K562 (cell line): ENCODE results near the gene MTLN. TPM values are rescaled to one million over a fixed set of nuclear protein-coding genes. Genes with fewer than 3 reads are reported as not detected.

Experiments used
- BDP1 ChIP-seq: IDR thresholded peaks from 3 replicates; pipeline ENCODE4 v1.6.1; 2011; ENCODE audit not compliant: insufficient read length, insufficient read depth
- CHCHD3 ChIP-seq: fragments of 250-450 bp; sonication (Bioruptor Pico); IDR thresholded peaks from 2 replicates; pipeline ENCODE4 v2.1.2; 2022; ENCODE audit warnings: mild to moderate bottlenecking
- CSDE1 ChIP-seq, 2 experiments: fragments of 450-650 bp; IDR thresholded peaks; 2 replicates each; pipeline ENCODE4 v1.6.1; 2016; ENCODE audit warnings: mild to moderate bottlenecking in 1 of 2
- DIDO1 ChIP-seq: fragments of 450-650 bp; IDR thresholded peaks from 2 replicates; pipeline ENCODE4 v1.6.1; 2016; ENCODE audit warnings: low read depth, missing biosample characterization, missing genetic modification characterization
- GABPA ChIP-seq: fragments of 200-800 bp; sonication (Bioruptor generic); conservative IDR thresholded peaks from 2 replicates; pipeline ENCODE4 v1.6.1; 2016; ENCODE audit warnings: low read depth, missing genetic modification characterization, missing compliant biosample characterization
- HCFC1 ChIP-seq: IDR thresholded peaks from 2 replicates; pipeline ENCODE4 v1.6.1; 2012; ENCODE audit warnings: low read depth, low read length, improper control_type of control experiment
- HMG20B ChIP-seq: fragments of 250-450 bp; sonication (Bioruptor Pico); IDR thresholded peaks from 2 replicates; pipeline ENCODE4 v1.5.0; 2021; ENCODE audit warnings: mild to moderate bottlenecking
- HMGN3 ChIP-seq: IDR thresholded peaks from 2 replicates; pipeline ENCODE4 v1.6.1; 2011; ENCODE audit warnings: borderline replicate concordance, low read depth, mild to moderate bottlenecking, mixed read lengths, low read length; ENCODE audit not compliant: insufficient read length; ENCODE audit errors: extremely low read depth
- MAZ ChIP-seq, 2 experiments: fragments of 450-650 bp in 1 of 2; sonication (generic) in 1 of 2; formaldehyde crosslinking; IDR thresholded peaks in 1 of 2; conservative IDR thresholded peaks in 1 of 2; 2 replicates each; pipeline versions ENCODE4 v1.4.0 to v1.5.0; 2020; ENCODE audit warnings: mild to moderate bottlenecking in 1 of 2, missing genetic modification reagents in 1 of 2
- POLR2B ChIP-seq: fragments of 450-650 bp; IDR thresholded peaks from 2 replicates; pipeline ENCODE4 v1.6.1; 2018; ENCODE audit warnings: low read depth; ENCODE audit not compliant: partially characterized antibody
- polyA plus RNA-seq, 8 experiments: library from polyadenylated mRNA; depleted of rRNA in 4 of 8; stranded (reverse) in 5 of 8; unstranded in 3 of 8; fragments of >200 nt; fragmentation: Nextera tagmentation in 2 of 8; fragmentation: Illumina TruSeq in 1 of 8; extraction: Ambion mirVana in 2 of 8; extraction: Trizol in 1 of 8; gene quantifications; 2 replicates each; pipeline versions ENCODE4 v1.2.1 to v1.2.3, GENCODE V29; 2011 to 2014; ENCODE audit warnings: inconsistent platforms in 1 of 8, missing spikeins in 1 of 8
- total RNA-seq, 7 experiments: library from RNA; depleted of rRNA in 6 of 7; stranded (reverse); fragments of >200 nt in 6 of 7; fragmentation: Illumina TruSeq in 2 of 7; extraction: Trizol in 2 of 7; gene quantifications; 2 replicates each; pipeline versions ENCODE4 v1.2.1 to v1.2.3, GENCODE V29; 2011 to 2021; ENCODE audit warnings: low replicate concordance in 1 of 7
- TF ChIP-seq, protein P1 (sequence below): sonication (generic); formaldehyde crosslinking; IDR thresholded peaks from 2 replicates; pipeline ENCODE4 v1.8.0; 2022; ENCODE audit warnings: mild to moderate bottlenecking, missing genetic modification reagents
- TF ChIP-seq, protein P2 (sequence below): fragments of 250-450 bp; sonication (Bioruptor Pico); IDR thresholded peaks from 2 replicates; pipeline ENCODE4 v1.4.0; 2020

The MTLN gene
- total and polyA plus RNA-seq, 9 of the 15 experiments (the other 6 are each of a cell fraction or from before 2014, with no cell fraction given), result 7.3 to 129 (median 39.4) TPM

DNA sequence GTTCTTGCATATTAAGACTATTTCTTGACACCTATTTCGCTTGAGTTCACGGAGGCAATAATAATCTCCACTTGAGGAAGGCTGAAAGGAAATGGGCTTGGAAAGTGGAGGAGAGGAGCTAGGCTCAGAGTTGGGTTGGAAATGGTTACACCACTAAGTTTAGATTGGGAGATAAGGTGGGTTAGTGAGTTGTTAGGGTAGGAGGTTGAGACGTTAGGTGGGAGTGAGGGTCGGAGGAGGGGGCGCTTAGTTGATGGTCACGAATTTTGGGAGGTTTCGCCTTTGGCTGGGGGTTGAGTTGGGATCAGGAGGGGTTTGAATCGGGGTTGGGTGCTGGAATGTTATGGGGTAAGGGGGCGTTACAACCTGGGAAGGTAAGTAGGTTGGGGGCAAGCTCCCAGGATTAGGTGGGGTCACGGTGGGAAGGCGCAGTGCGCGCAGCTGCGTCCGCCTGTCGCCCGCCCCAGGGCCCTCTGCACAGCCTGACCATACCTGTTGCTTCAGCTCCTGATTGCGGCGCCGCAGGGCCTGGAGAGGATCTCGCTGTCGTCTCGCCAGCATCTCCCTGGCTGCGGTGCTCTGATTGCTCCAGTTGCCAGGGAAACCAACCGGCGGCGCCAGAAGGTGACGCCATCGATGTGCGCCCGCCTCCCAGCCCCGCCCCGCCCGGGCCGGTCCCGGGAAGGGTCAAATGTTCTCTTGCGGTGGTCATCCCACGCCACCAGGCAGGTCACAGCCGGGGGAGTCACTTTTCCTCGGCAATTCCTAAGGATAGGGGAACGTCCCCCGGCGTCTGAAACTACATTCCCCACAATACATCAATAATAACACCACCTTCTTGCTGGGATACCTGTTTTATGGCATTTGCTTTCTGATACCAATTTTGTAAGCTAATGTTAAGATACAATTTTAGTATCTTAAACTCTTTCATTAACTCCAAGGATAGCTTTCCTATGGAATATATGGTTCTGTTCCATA, 7.7 kb downstream of the MTLN start, which contains the start of gene NPHP1 (continued):
- TF ChIP-seq, protein P1, sequence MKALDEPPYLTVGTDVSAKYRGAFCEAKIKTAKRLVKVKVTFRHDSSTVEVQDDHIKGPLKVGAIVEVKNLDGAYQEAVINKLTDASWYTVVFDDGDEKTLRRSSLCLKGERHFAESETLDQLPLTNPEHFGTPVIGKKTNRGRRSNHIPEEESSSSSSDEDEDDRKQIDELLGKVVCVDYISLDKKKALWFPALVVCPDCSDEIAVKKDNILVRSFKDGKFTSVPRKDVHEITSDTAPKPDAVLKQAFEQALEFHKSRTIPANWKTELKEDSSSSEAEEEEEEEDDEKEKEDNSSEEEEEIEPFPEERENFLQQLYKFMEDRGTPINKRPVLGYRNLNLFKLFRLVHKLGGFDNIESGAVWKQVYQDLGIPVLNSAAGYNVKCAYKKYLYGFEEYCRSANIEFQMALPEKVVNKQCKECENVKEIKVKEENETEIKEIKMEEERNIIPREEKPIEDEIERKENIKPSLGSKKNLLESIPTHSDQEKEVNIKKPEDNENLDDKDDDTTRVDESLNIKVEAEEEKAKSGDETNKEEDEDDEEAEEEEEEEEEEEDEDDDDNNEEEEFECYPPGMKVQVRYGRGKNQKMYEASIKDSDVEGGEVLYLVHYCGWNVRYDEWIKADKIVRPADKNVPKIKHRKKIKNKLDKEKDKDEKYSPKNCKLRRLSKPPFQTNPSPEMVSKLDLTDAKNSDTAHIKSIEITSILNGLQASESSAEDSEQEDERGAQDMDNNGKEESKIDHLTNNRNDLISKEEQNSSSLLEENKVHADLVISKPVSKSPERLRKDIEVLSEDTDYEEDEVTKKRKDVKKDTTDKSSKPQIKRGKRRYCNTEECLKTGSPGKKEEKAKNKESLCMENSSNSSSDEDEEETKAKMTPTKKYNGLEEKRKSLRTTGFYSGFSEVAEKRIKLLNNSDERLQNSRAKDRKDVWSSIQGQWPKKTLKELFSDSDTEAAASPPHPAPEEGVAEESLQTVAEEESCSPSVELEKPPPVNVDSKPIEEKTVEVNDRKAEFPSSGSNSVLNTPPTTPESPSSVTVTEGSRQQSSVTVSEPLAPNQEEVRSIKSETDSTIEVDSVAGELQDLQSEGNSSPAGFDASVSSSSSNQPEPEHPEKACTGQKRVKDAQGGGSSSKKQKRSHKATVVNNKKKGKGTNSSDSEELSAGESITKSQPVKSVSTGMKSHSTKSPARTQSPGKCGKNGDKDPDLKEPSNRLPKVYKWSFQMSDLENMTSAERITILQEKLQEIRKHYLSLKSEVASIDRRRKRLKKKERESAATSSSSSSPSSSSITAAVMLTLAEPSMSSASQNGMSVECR (CRISPR knock-in tag), result no peak
- no peak for TF ChIP-seq BDP1
- no peak for TF ChIP-seq CHCHD3 (CRISPR knock-in tag)
- TF ChIP-seq GABPA, result no peak
- peak; percentile 40 for TF ChIP-seq POLR2B
- TF ChIP-seq, protein P2, sequence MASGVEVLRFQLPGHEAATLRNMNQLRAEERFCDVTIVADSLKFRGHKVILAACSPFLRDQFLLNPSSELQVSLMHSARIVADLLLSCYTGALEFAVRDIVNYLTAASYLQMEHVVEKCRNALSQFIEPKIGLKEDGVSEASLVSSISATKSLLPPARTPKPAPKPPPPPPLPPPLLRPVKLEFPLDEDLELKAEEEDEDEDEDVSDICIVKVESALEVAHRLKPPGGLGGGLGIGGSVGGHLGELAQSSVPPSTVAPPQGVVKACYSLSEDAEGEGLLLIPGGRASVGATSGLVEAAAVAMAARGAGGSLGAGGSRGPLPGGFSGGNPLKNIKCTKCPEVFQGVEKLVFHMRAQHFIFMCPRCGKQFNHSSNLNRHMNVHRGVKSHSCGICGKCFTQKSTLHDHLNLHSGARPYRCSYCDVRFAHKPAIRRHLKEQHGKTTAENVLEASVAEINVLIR (CRISPR knock-in tag), result peak; percentile 97
- TF ChIP-seq DIDO1 (tag), result peak; percentile 86
- peak; percentile 87 to 99 for TF ChIP-seq MAZ (CRISPR knock-in tag; conservative IDR thresholded peaks at IDR 0.05 in 1 of 2, IDR thresholded peaks at IDR 0.05 in 1 of 2)
- peak in 1 of 2 experiments; percentile 89; a peak in 2 of 4 replicates for TF ChIP-seq CSDE1 (IDR thresholded peaks at IDR 0.05)
- peak; percentile 85 for TF ChIP-seq HCFC1
- TF ChIP-seq HMGN3, result peak; percentile 51
- no peak for TF ChIP-seq HMG20B (CRISPR knock-in tag)
